ENCODE measurements around the gene ALDOC. TPM values are rescaled to one million over a fixed set of nuclear protein-coding genes. Genes with fewer than 3 reads are reported as not detected.

ALDOC gene
- total RNA-seq, 1 donor from 2014 or later = 353 TPM

- DNase-seq (no peak), ATAC-seq (ENCODE audit: poor library complexity) (no peak)
- intact Hi-C loops (cut with DNase I) = loop anchor here (5.0 kb wide), 1 partner anchor 67 kb away; the partner anchor contains the start of gene RSKR
These were observed 31.6 kb downstream of the ALDOC start for GRCh38 chr17:28545141-28545503.

GRCh38 chr17:28544402-28545140 is 32.1 kb downstream of the ALDOC start:
- no peak for DNase-seq
- ATAC-seq (ENCODE audit: poor library complexity) = no peak
- intact Hi-C loops (cut with DNase I) = loop anchor here (5.0 kb wide), 1 partner anchor 68 kb away; the partner anchor contains the start of gene RSKR

GRCh38 chr17:28541439-28541838 is 35.3 kb downstream of the ALDOC start:
- intact Hi-C loops (cut with DNase I) = no loop called here
- ATAC-seq (ENCODE audit: poor library complexity) (no peak), DNase-seq (no peak)

GRCh38 chr17:28540231-28540630 is 36.5 kb downstream of the ALDOC start:
- no peak for ATAC-seq (ENCODE audit: poor library complexity)
- intact Hi-C loops (cut with DNase I) = no loop called here
- peak; percentile 31 for DNase-seq

GRCh38 chr17:28538296-28538895 is 38.3 kb downstream of the ALDOC start:
- DNase-seq (no peak), ATAC-seq (ENCODE audit: poor library complexity) (no peak)
- intact Hi-C loops (cut with DNase I) = no loop called here

GRCh38 chr17:28537219-28537610 is 39.5 kb downstream of the ALDOC start:
- ATAC-seq (ENCODE audit: poor library complexity) (no peak), DNase-seq (no peak)
- intact Hi-C loops (cut with DNase I) = no loop called here

GRCh38 chr17:28536532-28537218 is 40.0 kb downstream of the ALDOC start:
- ATAC-seq (ENCODE audit: poor library complexity) (no peak), DNase-seq (no peak)
- intact Hi-C loops (cut with DNase I) = no loop called here

GRCh38 chr17:28534740-28535375 is 41.8 kb downstream of the ALDOC start:
- ATAC-seq (ENCODE audit: poor library complexity) = no peak
- intact Hi-C loops (cut with DNase I) = no loop called here

GRCh38 chr17:28533091-28533807 is 43.4 kb downstream of the ALDOC start:
- DNase-seq = peak; percentile 18
- ATAC-seq (ENCODE audit: poor library complexity) = no peak
- intact Hi-C loops (cut with DNase I) = no loop called here

More at GRCh38 chr17:28534740-28535375, 41.8 kb downstream of the ALDOC start:
- no peak for DNase-seq

- intact Hi-C loops (cut with DNase I) = no loop called here
- ATAC-seq (ENCODE audit: poor library complexity) (no peak), DNase-seq (peak; percentile 3)
These were observed 44.4 kb downstream of the ALDOC start for GRCh38 chr17:28532050-28532960.

GRCh38 chr17:28530926-28531325 is 45.8 kb downstream of the ALDOC start:
- no peak for ATAC-seq (ENCODE audit: poor library complexity)
- intact Hi-C loops (cut with DNase I) = no loop called here

GRCh38 chr17:28530250-28530649 is 46.4 kb downstream of the ALDOC start:
- DNase-seq (no peak), ATAC-seq (ENCODE audit: poor library complexity) (no peak)
- intact Hi-C loops (cut with DNase I) = no loop called here

More at GRCh38 chr17:28530926-28531325, 45.8 kb downstream of the ALDOC start:
- no peak for DNase-seq

- DNase-seq = no peak
- ATAC-seq (ENCODE audit: poor library complexity) = no peak
- intact Hi-C loops (cut with DNase I) = no loop called here
These were observed 47.7 kb downstream of the ALDOC start for GRCh38 chr17:28529013-28529400.

GRCh38 chr17:28528327-28529012 is 48.2 kb downstream of the ALDOC start:
- DNase-seq = peak; percentile 14
- intact Hi-C loops (cut with DNase I) = no loop called here
- no peak for ATAC-seq (ENCODE audit: poor library complexity)

- intact Hi-C loops (cut with DNase I) = no loop called here
- no peak for ATAC-seq (ENCODE audit: poor library complexity)
These were observed 48.8 kb downstream of the ALDOC start for GRCh38 chr17:28527859-28528258.

GRCh38 chr17:28527181-28527681 is 49.5 kb downstream of the ALDOC start:
- no peak for ATAC-seq (ENCODE audit: poor library complexity)

More at GRCh38 chr17:28527859-28528258, 48.8 kb downstream of the ALDOC start:
- peak; percentile 10 for DNase-seq

GRCh38 chr17:28526381-28526780 is 50.3 kb downstream of the ALDOC start:
- no peak for DNase-seq
- ATAC-seq (ENCODE audit: poor library complexity) = no peak
- intact Hi-C loops (cut with DNase I) = no loop called here

More at GRCh38 chr17:28527181-28527681, 49.5 kb downstream of the ALDOC start:
- intact Hi-C loops (cut with DNase I) = no loop called here
- no peak for DNase-seq

Measured in Right ventricle myocardium superior (tissue), 1 donor.